Suprapubic skin (tissue), 4 donors: ENCODE results near the gene CBLB.

ENCODE experiments used
- CTCF ChIP-seq, 2 donors: fragments of 200-600 bp in 1 of 2; fragments of 450-650 bp in 1 of 2; sonication (generic) in 1 of 2; IDR thresholded peaks; one replicate each; pipeline ENCODE4 v1.5.1; 2016 to 2019; ENCODE audit warnings: antibody characterized with exemption in 2 of 2, mild to moderate bottlenecking in 1 of 2, moderate library complexity in 1 of 2
- EP300 ChIP-seq: sonication (generic); formaldehyde crosslinking; IDR thresholded peaks from one replicate; pipeline ENCODE4 v1.6.1; 2017; ENCODE audit warnings: antibody characterized with exemption
- POLR2A ChIP-seq, 2 donors: fragments of 450-650 bp; IDR thresholded peaks; one replicate each; pipeline ENCODE4 v1.6.1; 2017; ENCODE audit warnings: antibody characterized with exemption in 2 of 2, mild to moderate bottlenecking in 2 of 2, moderate library complexity in 2 of 2
- POLR2AphosphoS5 ChIP-seq, 3 donors: sonication (generic); formaldehyde crosslinking; IDR thresholded peaks; one replicate each; pipeline ENCODE4 v1.6.1; 2017; ENCODE audit warnings: antibody characterized with exemption in 3 of 3

- TF ChIP-seq CTCF (IDR thresholded peaks at IDR 0.05) (no peak), POLR2AphosphoS5 (IDR thresholded peaks at IDR 0.05) (no peak), POLR2A (IDR thresholded peaks at IDR 0.05) (no peak), EP300 (no peak)
Observed at GRCh38 chr3:105755121-105755886, 113.5 kb downstream of the CBLB start.
